Neural cell (in vitro differentiated cells): ENCODE measurements around the gene UBE3D. TPM values are rescaled to one million over a fixed set of nuclear protein-coding genes. Genes with fewer than 3 reads are reported as not detected.

Experiments used
- H2AFZ ChIP-seq: fragments of 200-600, 300-800 bp; sonication (generic), shearing (Covaris generic); 2 replicates; pipeline ENCODE4 v1.6.0; 2014; ENCODE audit warnings: low read depth, mild to moderate bottlenecking, antibody characterized with exemption, low read length, moderate library complexity
- H3F3A ChIP-seq: fragments of 200-600 bp; shearing (Covaris generic); 2 replicates; pipeline ENCODE4 v1.6.1; 2016; ENCODE audit warnings: mild to moderate bottlenecking, moderate library complexity, mixed read lengths, antibody characterized with exemption, low read length; ENCODE audit not compliant: insufficient read depth, poor library complexity, severe bottlenecking
- H3K27ac ChIP-seq: fragments of 200-600, 300-800 bp; sonication (generic), shearing (Covaris generic); 2 replicates; pipeline ENCODE4 v1.5.1; 2014; ENCODE audit warnings: mild to moderate bottlenecking, low read length, moderate library complexity
- H3K27me3 ChIP-seq: fragments of 300-800, 200-600 bp; sonication (generic), shearing (Covaris generic); 2 replicates; pipeline ENCODE4 v1.6.0; 2014; ENCODE audit warnings: mild to moderate bottlenecking, low read depth, low read length, moderate library complexity; ENCODE audit not compliant: insufficient read depth
- H3K36me3 ChIP-seq: fragments of 300-800, 200-600 bp; sonication (generic), shearing (Covaris generic); 2 replicates; pipeline ENCODE4 v1.5.1; 2014; ENCODE audit warnings: mild to moderate bottlenecking, antibody characterized with exemption, low read length, moderate library complexity; ENCODE audit not compliant: insufficient read depth
- H3K4me2 ChIP-seq: fragments of 300-800, 200-600 bp; sonication (generic), shearing (Covaris generic); 2 replicates; pipeline ENCODE4 v1.6.0; 2014; ENCODE audit warnings: mild to moderate bottlenecking, low read length
- H3K4me3 ChIP-seq: fragments of 300-800, 200-600 bp; sonication (generic), shearing (Covaris generic); 2 replicates; pipeline ENCODE4 v1.5.1; 2014; ENCODE audit warnings: mild to moderate bottlenecking, low read length, moderate library complexity
- H3K79me2 ChIP-seq: fragments of 200-600 bp; shearing (Covaris generic); replicated peaks from 2 replicates; pipeline ENCODE4 v1.6.0; 2014; ENCODE audit warnings: mild to moderate bottlenecking, low read length, moderate library complexity; ENCODE audit not compliant: insufficient read depth
- H3K9ac ChIP-seq: fragments of 300-800, 200-600 bp; sonication (generic), shearing (Covaris generic); 2 replicates; pipeline ENCODE4 v1.6.1; 2016; ENCODE audit warnings: mild to moderate bottlenecking, low read length, mixed read lengths
- H3K9me2 ChIP-seq: fragments of 200-600 bp; shearing (Covaris generic); 2 replicates; pipeline ENCODE4 v1.6.1; 2016; ENCODE audit warnings: mild to moderate bottlenecking, low read length, mixed read lengths; ENCODE audit not compliant: insufficient read depth
- H3K9me3 ChIP-seq: fragments of 200-600, 300-800 bp; sonication (generic), shearing (Covaris generic); 2 replicates; pipeline ENCODE4 v1.6.1; 2016; ENCODE audit warnings: mild to moderate bottlenecking, mixed run types, low read length, moderate library complexity, mixed read lengths
- H4K20me1 ChIP-seq: fragments of 200-600 bp; shearing (Covaris generic); 2 replicates; pipeline ENCODE4 v1.6.1; 2016; ENCODE audit warnings: mild to moderate bottlenecking, mixed run types; ENCODE audit not compliant: insufficient read depth
- EP300 ChIP-seq: fragments of 450-650 bp; conservative IDR thresholded peaks from 2 replicates; pipeline ENCODE4 v1.6.1; 2014; ENCODE audit warnings: antibody characterized with exemption, mild to moderate bottlenecking, moderate library complexity; ENCODE audit not compliant: poor library complexity, severe bottlenecking
- EZH2 ChIP-seq: fragments of 200-600, 300-800 bp; shearing (Covaris generic), sonication (generic); IDR thresholded peaks from 2 replicates; pipeline ENCODE4 v1.6.1; 2014; ENCODE audit warnings: antibody characterized with exemption, low read length, borderline replicate concordance, mild to moderate bottlenecking; ENCODE audit not compliant: insufficient read depth, poor library complexity, severe bottlenecking
- MXI1 ChIP-seq: fragments of 450-650 bp; conservative IDR thresholded peaks from 2 replicates; pipeline ENCODE4 v1.6.1; 2014; ENCODE audit warnings: antibody characterized with exemption, mild to moderate bottlenecking; ENCODE audit not compliant: poor library complexity, severe bottlenecking
- POLR2AphosphoS5 ChIP-seq: IDR thresholded peaks from 2 replicates; pipeline ENCODE4 v1.6.1; 2012
- RAD21 ChIP-seq: fragments of 450-650 bp; conservative IDR thresholded peaks from 2 replicates; pipeline ENCODE4 v1.6.1; 2014; ENCODE audit warnings: antibody characterized with exemption, mild to moderate bottlenecking, moderate library complexity
- SMC3 ChIP-seq: fragments of 450-650 bp; conservative IDR thresholded peaks from 2 replicates; pipeline ENCODE4 v1.6.1; 2014; ENCODE audit warnings: antibody characterized with exemption, mild to moderate bottlenecking, moderate library complexity; ENCODE audit not compliant: poor library complexity
- TAF1 ChIP-seq: IDR thresholded peaks from 2 replicates; pipeline ENCODE4 v1.6.1; 2012; ENCODE audit warnings: low read depth
- polyA plus RNA-seq: library from polyadenylated mRNA; depleted of rRNA; stranded (reverse); fragments of >200 nt; gene quantifications from 2 replicates; pipeline ENCODE4 v1.2.3, GENCODE V29; 2014
- TF ChIP-seq, protein P1 (sequence below): fragments of 450-650 bp; IDR thresholded peaks from 2 replicates; pipeline ENCODE4 v1.5.1; 2014; ENCODE audit warnings: antibody characterized with exemption, mild to moderate bottlenecking, moderate library complexity; ENCODE audit not compliant: poor library complexity, severe bottlenecking
- TF ChIP-seq, protein P2 (sequence below): IDR thresholded peaks from 2 replicates; pipeline ENCODE4 v1.6.1; 2012; ENCODE audit warnings: borderline replicate concordance

UBE3D gene
- polyA plus RNA-seq, 1 donor from 2014 or later = 11.6 TPM

DNA sequence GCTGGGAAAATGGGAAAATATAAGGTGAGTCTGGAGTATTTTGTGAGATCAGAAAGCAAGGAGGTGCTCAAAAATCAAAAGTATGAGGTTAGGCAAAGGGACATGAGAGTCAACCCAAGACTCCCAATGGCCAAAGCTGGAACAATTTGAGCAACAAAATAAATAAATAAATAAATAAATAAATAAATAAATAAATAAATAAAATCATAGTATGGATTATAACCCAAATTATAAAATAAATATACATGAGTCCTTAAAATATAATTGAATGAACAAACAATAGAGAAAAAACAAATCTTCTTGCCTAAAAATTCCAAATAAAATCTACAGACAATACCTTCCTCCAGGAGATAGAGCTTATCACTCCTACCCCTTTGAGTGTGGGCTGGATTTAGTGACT is 69.5 kb downstream of the UBE3D start:
- Histone ChIP-seq H3K9me2 (no peaks in the 10 kb centered on the region), H3K9ac (no peak overlapping the region), H3K79me2 (no peaks in the 10 kb centered on the region), H3K4me3 (no peak overlapping the region), H2AFZ (no peak overlapping the region), H3F3A (no peaks in the 10 kb centered on the region), H3K27me3 (no peaks in the 10 kb centered on the region), H3K9me3 (no peaks in the 10 kb centered on the region), H3K27ac (no peak overlapping the region), H4K20me1 (no peaks in the 10 kb centered on the region), H3K4me2 (no peak overlapping the region), H3K36me3 (no peaks in the 10 kb centered on the region)
- TF ChIP-seq EZH2 = no peak
- no peak for TF ChIP-seq EP300
- TF ChIP-seq, protein P1, sequence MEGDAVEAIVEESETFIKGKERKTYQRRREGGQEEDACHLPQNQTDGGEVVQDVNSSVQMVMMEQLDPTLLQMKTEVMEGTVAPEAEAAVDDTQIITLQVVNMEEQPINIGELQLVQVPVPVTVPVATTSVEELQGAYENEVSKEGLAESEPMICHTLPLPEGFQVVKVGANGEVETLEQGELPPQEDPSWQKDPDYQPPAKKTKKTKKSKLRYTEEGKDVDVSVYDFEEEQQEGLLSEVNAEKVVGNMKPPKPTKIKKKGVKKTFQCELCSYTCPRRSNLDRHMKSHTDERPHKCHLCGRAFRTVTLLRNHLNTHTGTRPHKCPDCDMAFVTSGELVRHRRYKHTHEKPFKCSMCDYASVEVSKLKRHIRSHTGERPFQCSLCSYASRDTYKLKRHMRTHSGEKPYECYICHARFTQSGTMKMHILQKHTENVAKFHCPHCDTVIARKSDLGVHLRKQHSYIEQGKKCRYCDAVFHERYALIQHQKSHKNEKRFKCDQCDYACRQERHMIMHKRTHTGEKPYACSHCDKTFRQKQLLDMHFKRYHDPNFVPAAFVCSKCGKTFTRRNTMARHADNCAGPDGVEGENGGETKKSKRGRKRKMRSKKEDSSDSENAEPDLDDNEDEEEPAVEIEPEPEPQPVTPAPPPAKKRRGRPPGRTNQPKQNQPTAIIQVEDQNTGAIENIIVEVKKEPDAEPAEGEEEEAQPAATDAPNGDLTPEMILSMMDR = no peak
- TF ChIP-seq TAF1 = no peak
- TF ChIP-seq, protein P2, sequence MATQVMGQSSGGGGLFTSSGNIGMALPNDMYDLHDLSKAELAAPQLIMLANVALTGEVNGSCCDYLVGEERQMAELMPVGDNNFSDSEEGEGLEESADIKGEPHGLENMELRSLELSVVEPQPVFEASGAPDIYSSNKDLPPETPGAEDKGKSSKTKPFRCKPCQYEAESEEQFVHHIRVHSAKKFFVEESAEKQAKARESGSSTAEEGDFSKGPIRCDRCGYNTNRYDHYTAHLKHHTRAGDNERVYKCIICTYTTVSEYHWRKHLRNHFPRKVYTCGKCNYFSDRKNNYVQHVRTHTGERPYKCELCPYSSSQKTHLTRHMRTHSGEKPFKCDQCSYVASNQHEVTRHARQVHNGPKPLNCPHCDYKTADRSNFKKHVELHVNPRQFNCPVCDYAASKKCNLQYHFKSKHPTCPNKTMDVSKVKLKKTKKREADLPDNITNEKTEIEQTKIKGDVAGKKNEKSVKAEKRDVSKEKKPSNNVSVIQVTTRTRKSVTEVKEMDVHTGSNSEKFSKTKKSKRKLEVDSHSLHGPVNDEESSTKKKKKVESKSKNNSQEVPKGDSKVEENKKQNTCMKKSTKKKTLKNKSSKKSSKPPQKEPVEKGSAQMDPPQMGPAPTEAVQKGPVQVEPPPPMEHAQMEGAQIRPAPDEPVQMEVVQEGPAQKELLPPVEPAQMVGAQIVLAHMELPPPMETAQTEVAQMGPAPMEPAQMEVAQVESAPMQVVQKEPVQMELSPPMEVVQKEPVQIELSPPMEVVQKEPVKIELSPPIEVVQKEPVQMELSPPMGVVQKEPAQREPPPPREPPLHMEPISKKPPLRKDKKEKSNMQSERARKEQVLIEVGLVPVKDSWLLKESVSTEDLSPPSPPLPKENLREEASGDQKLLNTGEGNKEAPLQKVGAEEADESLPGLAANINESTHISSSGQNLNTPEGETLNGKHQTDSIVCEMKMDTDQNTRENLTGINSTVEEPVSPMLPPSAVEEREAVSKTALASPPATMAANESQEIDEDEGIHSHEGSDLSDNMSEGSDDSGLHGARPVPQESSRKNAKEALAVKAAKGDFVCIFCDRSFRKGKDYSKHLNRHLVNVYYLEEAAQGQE = no peak
- TF ChIP-seq RAD21 = no peak
- no peak for TF ChIP-seq SMC3
- no peak for TF ChIP-seq MXI1
- TF ChIP-seq POLR2AphosphoS5 = no peak

DNA sequence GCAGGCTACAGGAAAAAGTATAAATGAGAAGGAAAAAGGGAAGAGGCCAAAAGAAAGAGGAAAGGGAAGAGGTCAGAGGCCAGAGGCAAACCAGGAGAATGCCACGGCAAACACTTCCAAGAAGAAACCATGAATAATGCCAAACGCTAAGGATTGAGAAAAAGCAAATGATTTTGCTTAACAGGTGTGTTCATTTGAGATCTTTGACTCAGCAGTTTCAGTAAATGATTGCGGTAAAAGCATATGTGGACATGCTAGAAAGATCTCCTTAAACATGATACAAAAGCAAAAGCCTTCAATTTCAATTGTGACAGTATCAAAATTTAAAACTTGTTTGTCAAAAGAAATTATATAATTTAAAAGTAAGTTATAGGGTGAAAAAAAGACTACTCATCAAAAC is 70.6 kb downstream of the UBE3D start:
- Histone ChIP-seq H3K9ac (no peak overlapping the region), H3K27ac (no peak overlapping the region), H3F3A (no peaks in the 10 kb centered on the region), H3K36me3 (no peaks in the 10 kb centered on the region), H3K4me3 (no peak overlapping the region), H3K4me2 (no peak overlapping the region), H3K9me3 (no peaks in the 10 kb centered on the region), H2AFZ (no peak overlapping the region), H4K20me1 (no peaks in the 10 kb centered on the region), H3K79me2 (no peaks in the 10 kb centered on the region), H3K9me2 (no peaks in the 10 kb centered on the region), H3K27me3 (no peaks in the 10 kb centered on the region)
- TF ChIP-seq EZH2 = no peak
- TF ChIP-seq, protein P2 = no peak
